GM12873 (cell line): Measurements from ENCODE around the gene DNM1.

Experiments used
- TF ChIP-seq, protein P1 (sequence below): IDR thresholded peaks from 2 replicates; pipeline ENCODE4 v1.5.1; 2012; ENCODE audit warnings: low read depth, mild to moderate bottlenecking, moderate library complexity, low read length, control low read depth; ENCODE audit not compliant: insufficient read depth; ENCODE audit errors: missing control alignments

DNM1 gene

GRCh38 chr9:128265348-128265847, 62.2 kb downstream of the DNM1 start:
- TF ChIP-seq, protein P1, sequence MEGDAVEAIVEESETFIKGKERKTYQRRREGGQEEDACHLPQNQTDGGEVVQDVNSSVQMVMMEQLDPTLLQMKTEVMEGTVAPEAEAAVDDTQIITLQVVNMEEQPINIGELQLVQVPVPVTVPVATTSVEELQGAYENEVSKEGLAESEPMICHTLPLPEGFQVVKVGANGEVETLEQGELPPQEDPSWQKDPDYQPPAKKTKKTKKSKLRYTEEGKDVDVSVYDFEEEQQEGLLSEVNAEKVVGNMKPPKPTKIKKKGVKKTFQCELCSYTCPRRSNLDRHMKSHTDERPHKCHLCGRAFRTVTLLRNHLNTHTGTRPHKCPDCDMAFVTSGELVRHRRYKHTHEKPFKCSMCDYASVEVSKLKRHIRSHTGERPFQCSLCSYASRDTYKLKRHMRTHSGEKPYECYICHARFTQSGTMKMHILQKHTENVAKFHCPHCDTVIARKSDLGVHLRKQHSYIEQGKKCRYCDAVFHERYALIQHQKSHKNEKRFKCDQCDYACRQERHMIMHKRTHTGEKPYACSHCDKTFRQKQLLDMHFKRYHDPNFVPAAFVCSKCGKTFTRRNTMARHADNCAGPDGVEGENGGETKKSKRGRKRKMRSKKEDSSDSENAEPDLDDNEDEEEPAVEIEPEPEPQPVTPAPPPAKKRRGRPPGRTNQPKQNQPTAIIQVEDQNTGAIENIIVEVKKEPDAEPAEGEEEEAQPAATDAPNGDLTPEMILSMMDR = no peak

- TF ChIP-seq, protein P1 = no peak
Measured at GRCh38 chr9:128266868-128267590, 63.9 kb downstream of the DNM1 start.

- TF ChIP-seq, protein P1 = no peak
Measured at GRCh38 chr9:128271112-128271511, 67.9 kb downstream of the DNM1 start.

DNA sequence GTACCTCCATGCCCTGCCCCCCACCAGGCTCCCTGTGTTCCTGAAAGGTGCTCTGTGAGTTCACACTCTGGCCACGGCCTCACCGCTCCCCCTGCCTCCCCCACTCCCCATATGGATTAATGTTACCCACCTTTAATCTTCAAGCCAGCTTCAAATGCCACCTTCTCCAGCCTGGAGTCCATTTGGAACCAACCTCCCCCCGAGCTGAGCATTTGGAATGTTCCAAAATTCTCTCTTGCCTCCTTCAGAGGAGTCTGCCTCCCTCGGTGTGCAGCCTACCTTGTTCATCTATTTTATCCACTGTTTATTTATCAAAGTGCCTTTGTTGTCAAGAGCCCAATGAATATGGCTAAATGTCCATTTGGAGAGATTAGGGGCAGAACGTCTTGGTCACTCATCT, 68.3 kb downstream of the DNM1 start:
- TF ChIP-seq, protein P1 = no peak

GRCh38 chr9:128274245-128274644, 71.1 kb downstream of the DNM1 start:
- TF ChIP-seq, protein P1 = no peak

GRCh38 chr9:128275198-128276007, 72.2 kb downstream of the DNM1 start, which contains the start of gene GOLGA2:
GOLGA2 (minus strand) TSS chr9:128276007; CDS start chr9:128275976, 31 bp downstream.
- TF ChIP-seq, protein P1 = no peak

- TF ChIP-seq, protein P1 = no peak
Measured at GRCh38 chr9:128276008-128276573, 72.9 kb downstream of the DNM1 start, which contains the start of gene SWI5. SWI5 (plus strand) TSS chr9:128276276.
